Cardiac fibroblast (primary cell): ENCODE data around the gene AHSG.

Experiments used
- DNase-seq, 2 donors: peaks; one replicate each; pipeline versions ENCODE4 v3.0.0 to v3.0.0-alpha.2; 2010; ENCODE audit warnings: low read depth in 2 of 2
- H3K4me3 ChIP-seq, 2 donors: replicated peaks in 1 of 2; 1 replicate in 1 of 2; 2 replicates in 1 of 2; pipeline ENCODE4 v1.5.1; 2011; ENCODE audit warnings: low read depth in 2 of 2, low read length in 2 of 2, mild to moderate bottlenecking in 2 of 2, moderate library complexity in 1 of 2
- TF ChIP-seq, protein P1 (sequence below): IDR thresholded peaks from one replicate; pipeline ENCODE4 v1.5.1; 2011; ENCODE audit warnings: low read depth, mild to moderate bottlenecking, low read length, inconsistent platforms

Gene AHSG

DNA sequence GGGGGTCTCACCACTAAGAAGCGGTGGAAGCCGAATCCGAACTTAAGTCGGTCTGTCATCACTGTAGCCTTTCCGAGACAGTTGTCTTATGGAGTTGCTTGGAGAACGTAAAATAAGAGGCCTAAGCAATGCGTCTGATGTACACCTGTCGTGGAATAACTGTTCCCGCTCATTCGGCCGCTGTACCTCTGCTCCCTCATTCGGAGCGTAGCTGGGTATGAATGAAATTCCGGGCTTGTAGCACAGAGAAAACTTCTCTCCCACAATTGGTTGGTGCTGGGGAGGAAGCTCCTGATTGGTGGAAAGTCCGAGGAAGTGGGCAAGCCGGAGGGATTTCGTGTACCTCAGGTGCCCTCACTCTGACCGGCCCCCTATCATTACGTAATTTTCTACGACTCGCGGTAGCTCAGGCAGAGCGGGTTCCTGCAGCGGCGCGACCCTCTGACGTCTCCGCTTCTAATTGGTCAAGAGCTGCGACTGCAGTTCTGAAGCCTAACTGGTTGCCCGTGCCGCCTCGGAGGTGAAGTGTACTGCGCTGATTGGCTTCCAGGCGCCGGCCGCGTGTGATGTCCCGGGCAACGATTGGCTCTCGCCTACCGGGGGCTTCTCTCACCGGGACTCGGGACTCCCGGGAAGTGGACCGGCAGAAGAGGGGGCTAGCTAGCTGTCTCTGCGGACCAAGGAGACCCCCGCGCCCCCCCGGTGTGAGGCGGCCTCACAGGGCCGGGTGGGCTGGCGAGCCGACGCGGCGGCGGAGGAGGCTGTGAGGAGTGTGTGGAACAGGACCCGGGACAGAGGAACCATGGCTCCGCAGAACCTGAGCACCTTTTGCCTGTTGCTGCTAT is 42.5 kb upstream of the AHSG start, which contains the start of gene DNAJB11:
DNAJB11 (plus strand) TSS at position 625 of the 845 bp plus-strand sequence; CDS start at position 803, 178 bp downstream.
- peak within 1 kb of the TSS; percentile 73 to 88 for H3K4me3 ChIP-seq
- peak; percentile 100 for DNase-seq
- TF ChIP-seq, protein P1, sequence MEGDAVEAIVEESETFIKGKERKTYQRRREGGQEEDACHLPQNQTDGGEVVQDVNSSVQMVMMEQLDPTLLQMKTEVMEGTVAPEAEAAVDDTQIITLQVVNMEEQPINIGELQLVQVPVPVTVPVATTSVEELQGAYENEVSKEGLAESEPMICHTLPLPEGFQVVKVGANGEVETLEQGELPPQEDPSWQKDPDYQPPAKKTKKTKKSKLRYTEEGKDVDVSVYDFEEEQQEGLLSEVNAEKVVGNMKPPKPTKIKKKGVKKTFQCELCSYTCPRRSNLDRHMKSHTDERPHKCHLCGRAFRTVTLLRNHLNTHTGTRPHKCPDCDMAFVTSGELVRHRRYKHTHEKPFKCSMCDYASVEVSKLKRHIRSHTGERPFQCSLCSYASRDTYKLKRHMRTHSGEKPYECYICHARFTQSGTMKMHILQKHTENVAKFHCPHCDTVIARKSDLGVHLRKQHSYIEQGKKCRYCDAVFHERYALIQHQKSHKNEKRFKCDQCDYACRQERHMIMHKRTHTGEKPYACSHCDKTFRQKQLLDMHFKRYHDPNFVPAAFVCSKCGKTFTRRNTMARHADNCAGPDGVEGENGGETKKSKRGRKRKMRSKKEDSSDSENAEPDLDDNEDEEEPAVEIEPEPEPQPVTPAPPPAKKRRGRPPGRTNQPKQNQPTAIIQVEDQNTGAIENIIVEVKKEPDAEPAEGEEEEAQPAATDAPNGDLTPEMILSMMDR: no peak

DNA sequence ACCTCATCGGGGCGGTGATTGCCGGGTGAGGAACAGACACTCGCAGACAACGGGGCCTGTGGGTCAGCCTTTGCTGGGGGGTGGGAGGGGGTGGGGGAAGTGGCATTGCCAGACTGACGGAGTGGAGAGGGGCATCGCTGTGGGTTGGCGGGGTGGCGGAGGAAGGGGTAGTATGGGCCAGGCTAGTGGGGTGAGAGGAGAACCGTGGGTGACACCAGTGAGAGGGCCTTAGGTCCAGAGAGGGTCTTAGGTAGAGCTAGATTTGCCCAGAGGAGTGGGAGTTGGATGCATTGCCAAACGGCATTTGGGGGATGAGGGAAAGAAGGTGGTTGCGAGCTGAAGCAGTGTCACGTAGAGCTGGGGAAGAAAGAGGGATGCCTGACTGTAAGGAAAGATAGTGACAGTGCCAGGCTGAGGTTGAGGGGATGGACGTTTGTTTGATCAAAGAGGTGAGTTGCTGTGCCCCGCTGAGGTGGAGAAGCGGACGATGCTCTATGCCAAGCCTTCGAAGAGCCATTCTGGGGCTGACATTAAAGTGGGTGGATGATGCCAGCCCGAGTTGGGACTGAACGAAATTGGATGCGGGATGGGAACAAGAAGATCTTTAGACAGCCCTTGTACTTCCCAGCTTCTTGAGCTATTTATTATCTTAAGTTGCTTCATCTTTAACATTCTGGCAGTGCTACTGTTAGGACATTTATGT is 41.8 kb upstream of the AHSG start:
- H3K4me3 ChIP-seq: peak overlapping the region; percentile 73 to 88
- DNase-seq: no peak
- TF ChIP-seq, protein P1: no peak

DNA sequence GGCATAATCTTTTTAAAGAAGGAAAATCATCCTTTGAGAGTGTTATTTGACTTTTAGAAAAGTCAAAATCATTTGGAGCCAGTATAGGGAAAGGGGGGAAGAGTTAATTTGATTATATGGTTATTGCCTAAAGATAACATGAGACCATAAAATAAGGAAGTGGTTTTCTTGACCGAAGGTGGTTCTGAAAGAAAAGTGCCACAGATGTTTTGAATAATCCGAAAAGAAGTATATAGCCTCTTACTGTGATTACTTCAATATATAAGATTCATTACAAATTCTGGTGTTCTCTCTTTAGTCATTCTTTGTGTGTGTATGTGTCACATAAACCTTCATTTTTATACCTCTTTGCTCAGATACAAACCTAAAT is 41.2 kb upstream of the AHSG start:
- TF ChIP-seq, protein P1: no peak
- peak overlapping the region; percentile 73 to 88 for H3K4me3 ChIP-seq
- DNase-seq: no peak

DNA sequence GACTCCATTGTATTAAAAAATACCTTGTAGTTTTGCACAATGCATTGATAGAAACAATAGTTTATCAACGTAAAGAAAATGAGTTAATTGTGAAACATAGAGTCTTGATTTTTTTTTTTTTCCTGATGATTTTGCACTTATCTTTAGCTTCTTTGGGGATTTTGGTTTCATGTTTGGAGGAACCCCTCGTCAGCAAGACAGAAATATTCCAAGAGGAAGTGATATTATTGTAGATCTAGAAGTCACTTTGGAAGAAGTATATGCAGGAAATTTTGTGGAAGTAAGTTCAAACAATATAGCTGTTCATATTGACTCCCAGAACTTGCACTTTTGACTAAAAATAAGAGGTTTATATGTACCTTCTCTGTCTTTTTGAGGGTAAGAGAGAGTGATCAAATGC is 35.3 kb upstream of the AHSG start:
- DNase-seq: no peak
- H3K4me3 ChIP-seq: no peak overlapping the region
- TF ChIP-seq, protein P1: no peak

DNA sequence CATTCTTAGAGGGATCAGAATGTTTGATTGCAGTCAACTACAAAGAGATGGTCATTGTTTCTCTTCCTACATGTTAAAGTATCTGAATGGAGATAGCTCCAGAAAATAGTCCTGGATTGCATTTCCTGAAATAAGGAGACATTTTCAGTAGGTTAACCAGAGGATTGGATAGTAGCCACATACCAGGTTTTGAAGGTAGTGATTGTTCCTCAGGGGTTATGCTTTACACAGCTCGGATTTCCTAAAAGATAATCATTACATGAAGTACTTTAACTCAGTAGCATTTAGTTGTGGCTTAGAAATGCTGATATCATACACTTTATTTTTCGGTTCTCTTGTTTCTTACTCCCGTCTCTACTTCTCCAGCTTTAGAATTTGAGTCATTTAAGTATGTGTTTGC is 32.1 kb upstream of the AHSG start:
- DNase-seq: no peak

DNA sequence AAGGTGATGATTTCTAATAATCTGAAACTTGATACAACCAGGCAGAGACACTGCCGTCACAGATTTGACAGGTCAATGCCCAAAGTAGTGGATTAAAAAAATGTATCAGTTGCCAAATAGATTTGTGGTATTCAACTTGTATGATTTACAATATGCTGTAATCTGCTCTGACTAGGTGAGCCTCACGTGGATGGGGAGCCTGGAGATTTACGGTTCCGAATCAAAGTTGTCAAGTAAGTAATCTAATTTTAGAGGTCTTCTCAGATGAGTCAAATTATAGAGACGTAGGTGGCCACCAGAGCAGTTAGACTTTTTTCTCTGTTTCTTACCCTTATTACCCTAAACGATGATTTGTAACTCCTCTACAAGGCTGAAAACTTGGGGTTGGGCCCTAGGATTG is 30.3 kb upstream of the AHSG start:
- TF ChIP-seq, protein P1: no peak
- no peak overlapping the region for H3K4me3 ChIP-seq

More for the DNA sequence above, 32.1 kb upstream of the AHSG start:
- TF ChIP-seq, protein P1: no peak
- H3K4me3 ChIP-seq: no peak overlapping the region

More for the DNA sequence above, 30.3 kb upstream of the AHSG start:
- no peak for DNase-seq
